DOHH2 (cell line): ENCODE data around the gene MUC2.

Experiments used
- CTCF ChIP-seq: fragments of 200-600 bp; sonication (generic); IDR thresholded peaks from one replicate; pipeline ENCODE4 v1.5.1; 2014; ENCODE audit warnings: antibody characterized with exemption, mild to moderate bottlenecking, low read depth, low read length; ENCODE audit not compliant: poor library complexity, severe bottlenecking
- EZH2phosphoT487 ChIP-seq: fragments of 200-600 bp; sonication (generic); IDR thresholded peaks from 2 replicates; pipeline ENCODE4 v1.6.1; 2017; ENCODE audit warnings: borderline replicate concordance, mild to moderate bottlenecking, antibody characterized with exemption, low read length, moderate library complexity, mixed read lengths

- no peak for TF ChIP-seq CTCF
- TF ChIP-seq EZH2phosphoT487, result no peak
These were observed 19.5 kb upstream of the MUC2 start for GRCh38 chr11:1055109-1055703.
